Thoracic aorta (tissue), 2 donors: ENCODE data around the gene SPATA31C1. TPM values are rescaled to one million over a fixed set of nuclear protein-coding genes. Genes with fewer than 3 reads are reported as not detected.

ENCODE experiments used
- ATAC-seq: fragments of 150-250 bp; one replicate; pipeline ENCODE4 v1.8.0; 2017; ENCODE audit warnings: low read depth; ENCODE audit not compliant: insufficient number of reproducible peaks, low FRiP score
- DNase-seq: peaks from one replicate; pipeline ENCODE4 v3.0.0-alpha.2; 2020; ENCODE audit warnings: low spot score
- H3K27ac ChIP-seq, 2 donors: fragments of 200-600 bp; sonication (generic); 1 replicate in 1 of 2; 2 replicates in 1 of 2; pipeline ENCODE4 v1.5.1; 2016; ENCODE audit warnings: mild to moderate bottlenecking in 2 of 2, moderate library complexity in 2 of 2
- H3K27me3 ChIP-seq: fragments of 200-600 bp; sonication (generic); replicated peaks from 2 replicates; pipeline ENCODE4 v1.6.0; 2016; ENCODE audit warnings: mild to moderate bottlenecking; ENCODE audit not compliant: insufficient read depth
- H3K36me3 ChIP-seq: fragments of 200-600 bp; sonication (generic); one replicate; pipeline ENCODE4 v1.5.1; 2016
- H3K4me1 ChIP-seq, 2 donors: fragments of 200-600 bp; sonication (generic); 1 replicate in 1 of 2; 2 replicates in 1 of 2; pipeline versions ENCODE4 v1.5.1 to v1.6.0; 2016; ENCODE audit warnings: low read depth in 2 of 2, mild to moderate bottlenecking in 1 of 2; ENCODE audit not compliant: control insufficient read depth in 1 of 2
- H3K4me3 ChIP-seq: fragments of 200-600 bp; sonication (generic); 2 replicates; pipeline ENCODE4 v1.5.1; 2016; ENCODE audit warnings: mild to moderate bottlenecking
- H3K9me3 ChIP-seq: fragments of 200-600 bp; sonication (generic); 2 replicates; pipeline ENCODE4 v1.5.1; 2016
- total RNA-seq, 2 donors: library from RNA; depleted of rRNA; stranded (reverse); fragments of >200 nt; gene quantifications; one replicate each; pipeline versions ENCODE4 v1.1.0 to v1.2.3, GENCODE V29; 2016
- TF ChIP-seq, protein P1 (sequence below): fragments of 200-600 bp; sonication (generic); IDR thresholded peaks from one replicate; pipeline ENCODE4 v1.5.1; 2019; ENCODE audit warnings: antibody characterized with exemption

SPATA31C1 gene
- total RNA-seq, 2 donors from 2014 or later: not detected

DNA sequence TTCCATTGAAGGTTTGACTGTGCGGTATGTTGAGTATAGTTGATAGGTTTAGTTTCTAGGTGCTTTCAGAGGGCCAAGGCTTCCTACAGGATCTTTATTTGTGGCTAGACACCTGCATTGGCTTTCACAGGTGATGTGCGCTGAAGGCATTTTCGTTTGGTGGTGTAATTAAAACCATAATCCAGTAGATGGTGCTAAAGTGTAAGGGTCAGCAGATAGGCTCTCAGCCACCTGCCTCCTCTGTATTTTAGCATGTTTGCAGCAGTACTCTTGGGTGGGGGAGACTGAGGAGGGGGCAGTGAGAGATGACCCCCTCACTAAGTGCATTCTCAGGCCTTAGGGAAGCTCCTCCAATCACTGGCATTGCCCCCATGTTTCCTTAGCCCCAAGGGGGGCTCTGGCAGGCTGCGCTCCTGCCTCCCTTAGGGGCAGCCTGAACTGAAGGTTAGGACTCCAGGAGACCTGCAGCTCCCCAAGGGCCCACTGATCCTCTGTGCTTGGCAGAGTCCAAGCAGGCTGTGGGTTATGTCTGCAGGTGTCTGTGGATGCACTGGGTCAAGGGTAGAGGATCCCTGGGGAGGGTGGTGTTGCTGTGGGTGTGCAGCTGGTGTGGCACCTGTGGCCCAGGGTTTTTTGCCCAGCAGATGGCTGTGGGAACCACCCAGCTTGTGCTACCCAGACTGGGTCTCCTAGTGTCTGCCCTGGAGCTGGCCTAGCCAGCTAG, 33.2 kb downstream of the SPATA31C1 start:
- Histone ChIP-seq H3K4me3 (no peak overlapping the region), H3K9me3 (no peaks in the 10 kb centered on the region), H3K27ac (no peak overlapping the region), H3K36me3 (no peaks in the 10 kb centered on the region), H3K27me3 (no peaks in the 10 kb centered on the region), H3K4me1 (no peaks in the 10 kb centered on the region)
- TF ChIP-seq, protein P1, sequence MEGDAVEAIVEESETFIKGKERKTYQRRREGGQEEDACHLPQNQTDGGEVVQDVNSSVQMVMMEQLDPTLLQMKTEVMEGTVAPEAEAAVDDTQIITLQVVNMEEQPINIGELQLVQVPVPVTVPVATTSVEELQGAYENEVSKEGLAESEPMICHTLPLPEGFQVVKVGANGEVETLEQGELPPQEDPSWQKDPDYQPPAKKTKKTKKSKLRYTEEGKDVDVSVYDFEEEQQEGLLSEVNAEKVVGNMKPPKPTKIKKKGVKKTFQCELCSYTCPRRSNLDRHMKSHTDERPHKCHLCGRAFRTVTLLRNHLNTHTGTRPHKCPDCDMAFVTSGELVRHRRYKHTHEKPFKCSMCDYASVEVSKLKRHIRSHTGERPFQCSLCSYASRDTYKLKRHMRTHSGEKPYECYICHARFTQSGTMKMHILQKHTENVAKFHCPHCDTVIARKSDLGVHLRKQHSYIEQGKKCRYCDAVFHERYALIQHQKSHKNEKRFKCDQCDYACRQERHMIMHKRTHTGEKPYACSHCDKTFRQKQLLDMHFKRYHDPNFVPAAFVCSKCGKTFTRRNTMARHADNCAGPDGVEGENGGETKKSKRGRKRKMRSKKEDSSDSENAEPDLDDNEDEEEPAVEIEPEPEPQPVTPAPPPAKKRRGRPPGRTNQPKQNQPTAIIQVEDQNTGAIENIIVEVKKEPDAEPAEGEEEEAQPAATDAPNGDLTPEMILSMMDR: no peak
- DNase-seq (no peak), ATAC-seq (no peak)

DNA sequence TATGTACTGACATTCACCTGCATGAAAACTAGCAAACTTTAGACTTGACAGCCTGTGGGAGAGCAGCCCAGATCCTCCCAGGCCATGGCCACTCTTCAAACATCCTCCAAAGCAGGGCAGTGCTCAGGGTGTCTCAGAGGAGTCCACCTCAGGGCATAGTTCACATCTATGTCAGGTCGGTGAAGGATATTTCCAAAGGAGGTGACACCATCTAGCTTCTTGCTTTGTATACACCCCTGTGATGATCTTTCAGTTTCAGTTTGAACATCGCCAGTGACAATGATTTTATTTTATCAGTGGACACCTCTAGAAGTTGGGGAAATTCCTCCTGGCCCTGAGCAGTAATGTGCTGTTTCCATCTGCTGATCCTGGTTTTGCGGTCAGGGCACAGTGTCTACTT, 36.5 kb downstream of the SPATA31C1 start:
- no peaks in the 10 kb centered on the region for H3K27me3 ChIP-seq
- no peak for DNase-seq
- TF ChIP-seq, protein P1: no peak
- no peaks in the 10 kb centered on the region for H3K9me3 ChIP-seq
- no peak overlapping the region for H3K4me3 ChIP-seq
- no peak overlapping the region for H3K27ac ChIP-seq
- H3K36me3 ChIP-seq: no peaks in the 10 kb centered on the region
- H3K4me1 ChIP-seq: no peaks in the 10 kb centered on the region
- ATAC-seq: no peak

DNA sequence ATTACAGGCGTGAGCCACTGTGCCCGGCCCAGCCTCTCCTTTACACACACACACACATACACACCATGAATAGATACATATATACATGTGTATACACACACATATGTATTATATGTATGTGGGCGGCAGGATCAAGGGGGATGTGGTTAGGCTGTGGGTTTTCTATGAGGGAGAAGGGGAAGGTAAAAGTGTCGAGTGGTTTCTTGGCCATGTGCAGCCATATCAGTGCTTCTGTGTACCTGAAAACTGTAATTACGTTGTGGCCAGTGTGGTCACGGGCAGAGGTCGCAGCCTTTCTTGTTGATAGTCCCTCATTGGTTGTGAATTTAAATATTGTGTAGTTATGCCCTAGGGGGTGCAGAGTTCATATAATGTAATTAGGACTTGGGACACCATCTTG, 40.1 kb downstream of the SPATA31C1 start:
- ATAC-seq: no peak

DNA sequence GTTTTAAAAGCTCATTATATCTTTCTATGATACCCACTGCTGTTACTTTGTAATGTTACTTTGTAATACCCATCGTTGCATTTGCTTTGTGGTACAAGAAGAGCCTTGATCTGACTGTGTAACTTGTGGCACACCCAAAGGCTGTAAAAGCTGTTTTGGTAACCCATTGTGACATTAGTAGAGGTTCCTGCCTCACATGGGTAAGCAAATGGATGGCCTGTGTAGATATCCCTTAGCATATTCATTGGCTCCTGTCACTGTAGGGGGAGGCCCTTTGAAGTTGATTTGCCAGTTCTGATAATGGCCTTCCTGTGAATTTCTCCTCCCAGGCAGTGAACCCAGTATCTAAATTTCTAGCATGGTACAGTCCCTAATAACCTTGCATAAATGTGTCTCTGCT, 40.8 kb downstream of the SPATA31C1 start:
- H3K9me3 ChIP-seq: no peaks in the 10 kb centered on the region
- H3K27me3 ChIP-seq: no peaks in the 10 kb centered on the region
- no peak overlapping the region for H3K27ac ChIP-seq
- DNase-seq: no peak
- H3K4me3 ChIP-seq: no peak overlapping the region
- H3K4me1 ChIP-seq: no peaks in the 10 kb centered on the region
- no peaks in the 10 kb centered on the region for H3K36me3 ChIP-seq
- TF ChIP-seq, protein P1: no peak
- ATAC-seq: no peak

More for the DNA sequence above, 40.1 kb downstream of the SPATA31C1 start:
- no peaks in the 10 kb centered on the region for H3K27me3 ChIP-seq
- no peak for DNase-seq
- TF ChIP-seq, protein P1: no peak
- no peak overlapping the region for H3K27ac ChIP-seq
- H3K9me3 ChIP-seq: no peaks in the 10 kb centered on the region
- H3K4me1 ChIP-seq: no peaks in the 10 kb centered on the region
- H3K36me3 ChIP-seq: no peaks in the 10 kb centered on the region
- H3K4me3 ChIP-seq: no peak overlapping the region

DNA sequence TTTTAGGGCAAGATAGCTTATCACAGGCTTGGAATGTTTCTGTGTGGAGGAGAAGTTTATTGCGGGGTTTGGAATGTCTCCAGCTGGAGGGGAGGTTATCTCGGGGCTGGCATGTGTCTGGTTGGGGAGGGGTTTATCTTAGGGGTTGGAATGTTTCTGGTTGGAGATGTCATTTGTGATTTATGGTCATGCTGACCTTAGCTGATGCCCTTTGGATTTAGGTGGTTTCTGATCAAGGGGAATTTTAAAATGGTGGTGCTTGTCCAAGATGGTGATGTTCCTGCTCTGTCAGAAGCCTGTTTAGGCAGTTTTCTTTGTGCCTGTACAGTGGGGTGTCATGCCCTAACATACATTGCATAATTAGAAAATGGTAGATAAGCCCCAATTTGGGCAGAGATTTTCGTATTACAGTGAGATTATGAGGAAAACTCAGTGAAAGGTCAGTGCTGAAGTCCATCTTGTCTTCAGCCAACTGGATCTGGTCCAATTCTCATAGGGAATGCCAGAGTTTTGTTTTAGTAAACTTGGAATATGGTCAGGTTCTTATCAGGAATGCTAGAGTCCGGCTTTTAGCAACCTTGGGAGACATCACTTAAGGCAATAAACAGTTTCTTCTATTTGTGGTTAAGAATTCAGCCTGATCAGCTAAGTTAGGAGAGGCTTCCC, 42.3 kb downstream of the SPATA31C1 start:
- DNase-seq (no peak), ATAC-seq (no peak)
- TF ChIP-seq, protein P1: no peak
- H3K4me1 ChIP-seq: no peaks in the 10 kb centered on the region
- no peak overlapping the region for H3K27ac ChIP-seq
- no peak overlapping the region for H3K4me3 ChIP-seq
- no peaks in the 10 kb centered on the region for H3K36me3 ChIP-seq
- H3K9me3 ChIP-seq: no peaks in the 10 kb centered on the region
- H3K27me3 ChIP-seq: no peaks in the 10 kb centered on the region
